ENCODE measurements around the gene NPDC1.
"Not testable (repeated sequence)": the region's sequence is repeated elsewhere in the genome, so short reads cannot be mapped to it uniquely, and the experiment has no call there.

Gene NPDC1

GRCh38 chr9:137038916-137039315 is 7.1 kb downstream of the NPDC1 start:
- no peak for DNase-seq

DNA sequence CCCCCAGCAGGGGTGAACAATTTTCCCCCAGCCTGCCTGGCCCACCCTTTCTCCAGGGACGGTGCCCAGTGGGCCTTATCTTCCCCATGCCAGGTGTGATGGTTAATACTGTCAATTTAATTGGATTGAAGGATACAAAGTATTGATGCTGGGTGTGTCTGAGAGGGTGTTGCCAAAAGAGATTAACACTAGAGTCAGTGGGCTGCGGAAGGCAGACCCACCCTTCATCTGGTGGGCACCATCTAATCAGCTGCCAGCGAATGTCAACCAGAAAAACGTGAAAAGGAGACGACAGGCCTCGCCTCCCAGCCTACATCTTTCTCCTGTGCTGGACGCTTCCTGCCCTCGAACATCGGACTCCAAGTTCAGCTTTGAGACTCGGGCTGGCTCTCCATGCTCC is 8.5 kb downstream of the NPDC1 start:
- no peak for DNase-seq

DNA sequence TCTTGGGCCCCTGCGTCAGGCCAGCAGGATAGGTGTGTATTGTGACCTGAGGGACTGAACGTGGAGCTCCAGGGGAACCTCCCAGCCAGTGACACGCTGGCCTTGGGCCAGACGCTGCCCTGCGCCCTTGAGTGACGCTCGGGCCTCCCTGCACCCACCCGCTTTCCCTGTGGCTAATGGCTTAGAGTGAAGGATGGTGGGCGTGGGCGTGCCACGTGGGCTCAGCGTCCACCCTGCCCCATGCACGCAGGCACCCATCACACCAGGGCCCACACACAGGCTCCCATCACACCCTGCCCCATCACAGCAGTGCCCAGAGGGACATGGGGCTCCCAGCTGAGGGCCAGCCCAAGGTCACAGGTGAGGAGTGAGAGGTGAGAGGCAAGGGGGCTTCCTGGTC is 8.9 kb downstream of the NPDC1 start:
- DNase-seq, result no peak

GRCh38 chr9:137035937-137036336 is 10.0 kb downstream of the NPDC1 start:
- DNase-seq, result no peak

- no peak for DNase-seq
Measured at GRCh38 chr9:137035507-137035834, 10.5 kb downstream of the NPDC1 start.

DNA sequence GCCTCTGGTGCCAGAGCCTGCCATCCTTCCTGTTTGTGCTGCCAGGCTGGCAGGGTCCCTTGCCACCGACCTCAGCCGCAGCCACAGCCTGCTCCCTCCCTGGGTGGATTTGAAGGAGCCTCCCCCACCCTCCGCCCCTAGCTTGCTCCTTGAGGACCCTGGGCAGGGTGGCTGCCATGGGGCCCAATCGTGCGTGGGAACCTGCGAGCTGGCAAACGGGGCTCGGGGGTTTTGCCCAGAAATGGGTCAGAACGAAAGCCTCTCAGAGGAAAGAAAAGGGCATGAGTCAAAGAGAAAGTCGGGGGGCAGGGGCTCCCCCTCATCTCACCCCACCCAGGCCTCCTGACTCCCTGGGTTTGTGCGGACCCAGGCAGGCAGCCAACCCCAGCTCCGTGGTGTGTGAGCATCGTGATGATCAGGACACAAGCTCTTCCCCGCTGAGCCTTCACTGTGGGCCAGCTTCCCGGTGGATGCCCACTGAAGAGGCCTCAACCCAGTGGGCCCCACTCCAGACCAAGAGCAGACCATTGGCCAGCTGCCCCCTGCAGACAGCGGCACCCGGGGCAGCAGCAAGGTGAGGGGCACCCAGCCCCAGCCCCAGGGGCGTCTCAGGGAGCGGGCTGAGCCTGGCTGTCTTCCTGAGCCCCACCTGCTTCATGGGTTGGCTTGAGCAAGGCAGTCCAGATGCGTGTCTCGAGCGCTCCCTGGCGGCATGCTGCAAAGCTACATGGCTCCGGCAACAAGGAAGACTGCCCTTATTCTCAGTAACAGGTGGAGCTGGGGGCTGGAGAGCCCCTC is 11.1 kb downstream of the NPDC1 start:
- DNase-seq, result peak; percentile 63

DNA sequence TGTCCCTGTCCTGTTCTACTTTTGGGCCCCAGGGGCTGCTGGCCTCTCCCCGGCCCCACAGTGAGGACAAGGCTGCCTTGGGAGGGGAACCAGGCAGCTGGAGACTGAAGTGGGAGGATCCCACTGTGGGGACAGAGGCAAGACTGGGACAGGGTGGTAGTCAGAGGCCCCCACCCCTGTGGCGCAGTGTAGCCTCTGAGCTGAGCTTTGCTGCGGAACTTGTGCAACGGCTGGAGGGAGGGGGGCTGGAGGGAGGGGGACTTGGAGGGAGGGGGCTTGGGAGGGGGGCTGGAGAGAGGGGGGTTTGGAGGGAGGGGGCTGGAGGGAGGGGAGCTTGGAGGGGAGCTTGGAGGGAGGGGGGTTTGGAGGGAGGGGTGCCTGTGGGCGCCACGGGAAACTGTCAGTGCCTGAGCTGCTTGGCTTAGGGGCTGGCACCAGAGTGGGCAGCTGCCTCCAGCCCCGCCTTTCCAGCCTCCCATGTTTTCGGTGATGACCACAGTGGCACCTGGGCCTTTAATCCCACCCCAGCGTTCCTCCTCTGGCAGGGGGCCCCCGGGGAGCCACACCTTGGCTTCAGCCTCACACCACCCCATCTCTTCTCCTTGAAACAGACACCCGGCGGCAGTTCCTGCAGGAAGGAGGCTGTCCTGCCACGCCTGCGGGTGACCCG is 11.8 kb downstream of the NPDC1 start:
- no peak for DNase-seq

DNA sequence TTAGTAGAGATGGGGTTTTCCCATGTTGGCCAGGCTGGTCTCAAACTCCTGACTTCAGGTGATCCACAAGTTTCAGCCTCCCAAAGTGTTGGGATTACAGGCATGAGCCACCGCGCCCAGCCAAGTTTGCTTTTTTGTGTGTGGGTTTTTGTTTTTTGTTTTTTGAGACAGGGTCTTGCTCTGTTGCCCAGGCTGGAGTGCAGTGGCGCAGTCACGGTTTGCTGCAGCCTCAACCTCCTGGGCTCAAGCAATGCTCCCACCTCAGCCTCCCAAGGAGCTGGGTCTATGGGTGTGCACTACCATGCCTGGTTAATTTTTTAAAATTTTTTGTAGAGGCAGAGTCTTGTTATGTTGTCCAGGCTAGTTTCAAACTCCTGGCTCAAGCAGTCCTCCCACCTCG is 12.5 kb downstream of the NPDC1 start:
- not testable (repeated sequence) for DNase-seq

DNA sequence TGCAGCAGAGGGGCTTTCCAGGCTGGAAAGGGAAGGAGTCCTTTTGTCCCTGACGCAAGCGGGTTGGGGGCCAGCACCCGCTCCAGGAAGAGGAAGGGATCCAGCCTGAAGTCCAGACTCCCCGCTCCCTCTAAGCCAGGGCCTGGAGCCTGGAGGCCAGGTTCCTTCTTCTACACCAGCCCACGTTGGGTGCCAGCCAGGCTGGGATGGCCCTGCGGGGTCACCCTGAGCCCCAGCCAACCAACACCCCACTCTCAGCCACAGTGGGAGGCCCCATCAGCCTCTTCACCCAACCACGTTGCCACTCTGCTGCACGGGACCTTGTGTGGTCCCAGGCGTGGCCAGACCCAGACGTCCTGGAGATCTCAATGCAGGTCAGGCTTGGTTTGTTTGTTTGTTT is 13.1 kb downstream of the NPDC1 start:
- DNase-seq, result no peak

DNA sequence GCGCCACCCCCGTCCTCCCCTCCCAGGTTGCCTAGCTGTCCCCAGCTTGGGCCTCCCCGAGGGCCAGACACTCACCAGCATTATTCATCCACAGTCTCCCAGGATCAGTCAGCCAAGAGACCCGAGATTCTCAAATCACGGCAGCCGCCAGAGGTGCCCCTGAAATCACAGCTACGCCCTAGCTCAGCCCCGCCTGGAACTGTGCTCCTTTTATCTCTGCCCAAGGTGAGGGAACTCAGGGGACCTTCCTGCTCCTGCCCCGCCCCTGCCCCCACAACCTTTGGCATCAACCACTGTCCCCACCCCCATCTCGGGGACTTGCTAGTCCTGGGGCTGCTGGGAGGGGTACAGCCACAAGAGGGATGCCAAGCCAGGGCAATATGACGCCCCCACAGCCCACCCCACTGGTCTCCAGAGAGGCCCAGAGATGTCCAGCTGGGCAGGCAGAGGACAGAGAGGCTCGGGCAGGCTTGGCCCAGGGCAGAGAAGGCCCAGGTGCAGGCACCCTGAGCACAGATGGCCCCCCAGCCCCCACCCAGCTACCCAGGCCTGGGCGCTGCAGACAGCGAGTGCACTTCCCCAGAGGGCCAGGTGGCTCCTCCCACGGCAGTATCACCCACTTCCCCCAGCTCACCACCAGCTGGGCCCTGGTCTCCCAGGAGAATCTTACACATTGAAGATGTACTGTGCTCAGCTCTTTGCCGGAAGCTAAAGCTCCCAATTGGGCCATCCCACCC is 13.9 kb downstream of the NPDC1 start, which contains the start of gene FUT7:
Gene FUT7, minus strand, starts transcription at position 185 of the 737 bp plus-strand sequence. Its CDS starts 97 bp downstream, at position 88.
- no peak for DNase-seq

DNA sequence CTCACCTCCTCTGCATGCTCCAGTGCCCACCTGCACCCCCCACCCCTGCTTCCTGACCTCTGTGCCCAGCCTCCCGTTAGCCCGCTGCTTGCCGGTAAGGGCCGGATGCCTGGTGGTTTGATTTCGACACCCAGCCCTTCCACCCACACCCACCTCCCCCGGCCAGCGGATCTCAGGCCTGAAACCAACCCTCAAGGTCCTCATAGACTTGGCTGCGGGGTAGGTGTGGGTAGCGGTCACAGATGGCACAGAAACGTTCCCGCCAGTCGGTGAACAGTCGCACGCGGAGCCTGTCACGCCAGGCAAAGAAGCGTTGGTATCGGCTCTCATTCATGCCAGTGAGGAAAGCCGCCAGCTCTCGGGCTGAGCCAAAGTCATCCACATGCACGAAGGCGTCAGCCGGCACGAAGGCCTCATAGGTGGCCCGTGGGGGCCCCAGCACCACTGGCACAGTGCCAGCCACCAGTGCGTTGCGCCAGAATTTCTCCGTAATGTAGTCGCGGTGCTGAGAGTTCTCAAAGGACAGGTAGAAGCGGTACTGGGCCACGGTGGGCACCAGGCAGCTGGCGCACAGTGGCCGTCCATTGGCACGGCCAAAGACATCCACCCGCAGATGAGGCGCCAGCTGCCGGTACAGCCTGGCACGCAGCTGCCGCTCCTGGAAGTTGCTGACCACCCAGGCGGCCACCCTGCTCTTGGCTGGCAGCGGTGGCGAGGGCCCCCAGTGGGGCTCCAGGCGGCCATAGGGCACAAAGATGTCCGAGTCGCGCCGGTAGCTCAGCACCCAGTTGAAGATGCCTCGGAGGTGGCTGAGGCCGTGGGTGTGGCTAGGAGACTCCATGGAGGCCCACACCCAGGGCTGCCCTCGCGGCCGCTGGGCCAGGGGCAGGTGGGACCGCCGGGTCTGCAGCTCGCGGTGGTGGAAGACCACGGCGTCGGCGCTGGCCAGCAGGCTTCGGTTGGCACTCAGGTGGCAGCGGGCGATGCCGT is 15.1 kb downstream of the NPDC1 start:
- no peak for DNase-seq

DNA sequence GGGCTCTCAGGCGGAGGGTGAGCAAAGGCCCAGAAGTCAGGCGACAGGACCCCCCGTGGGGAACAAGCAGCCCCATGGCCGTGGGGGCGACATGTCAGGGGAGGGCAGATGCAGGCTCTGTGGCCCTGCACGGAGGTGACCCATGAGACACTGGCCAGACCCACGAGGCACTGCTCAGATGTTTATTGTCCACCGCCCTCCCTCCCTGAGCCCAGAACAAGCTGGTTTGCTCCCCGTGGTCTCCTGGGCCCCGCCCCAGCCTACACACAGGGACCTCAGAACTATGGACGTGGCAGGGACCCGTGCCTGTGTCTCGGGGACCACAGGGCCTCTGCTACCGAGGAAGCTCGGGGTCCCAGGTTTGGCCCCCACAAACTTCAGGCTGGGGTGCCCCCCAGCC is 16.0 kb downstream of the NPDC1 start:
- DNase-seq, result no peak

DNA sequence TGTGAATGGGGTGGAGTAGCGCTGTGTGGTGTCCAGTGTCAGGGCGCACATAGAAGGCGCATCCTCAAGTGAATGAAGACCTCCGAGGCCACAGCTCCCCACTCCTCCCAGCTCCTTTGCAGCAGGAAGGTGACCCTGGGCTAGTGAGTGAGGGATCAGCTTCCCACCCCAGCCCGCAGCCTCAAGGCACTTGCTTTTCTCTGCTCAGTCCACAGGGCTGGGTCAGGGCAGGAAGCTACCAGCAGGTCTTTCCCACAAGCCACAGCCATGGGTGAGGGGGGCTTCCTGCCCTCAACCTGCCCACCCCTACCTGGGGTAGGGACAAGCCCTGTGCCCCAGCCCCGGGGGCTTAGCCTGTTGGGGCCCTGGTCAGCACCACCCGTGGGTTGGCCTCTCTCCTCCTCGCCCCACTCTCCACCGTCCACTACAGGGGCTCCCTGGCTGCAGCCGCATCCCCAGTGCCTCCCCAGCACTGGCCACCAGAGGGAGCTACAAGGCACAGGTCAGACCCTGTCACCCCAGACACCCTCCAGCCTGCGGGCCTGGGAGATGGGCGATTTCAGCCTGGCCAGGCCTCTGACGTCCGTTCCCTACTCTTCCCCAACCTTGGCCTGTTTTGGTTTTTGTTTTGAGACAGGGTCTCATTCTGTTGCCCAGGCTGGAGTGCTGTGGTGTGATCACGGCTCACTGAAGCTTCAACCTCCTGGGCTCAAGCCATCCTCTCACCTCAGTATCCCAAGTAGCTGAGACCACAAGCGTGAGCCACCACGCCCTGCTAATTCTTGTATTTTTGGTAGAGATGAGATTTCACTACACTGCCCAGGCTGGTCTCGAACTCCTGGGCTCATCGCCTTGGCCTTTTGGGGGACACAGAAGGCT is 16.7 kb downstream of the NPDC1 start:
- DNase-seq, result peak; percentile 25

DNA sequence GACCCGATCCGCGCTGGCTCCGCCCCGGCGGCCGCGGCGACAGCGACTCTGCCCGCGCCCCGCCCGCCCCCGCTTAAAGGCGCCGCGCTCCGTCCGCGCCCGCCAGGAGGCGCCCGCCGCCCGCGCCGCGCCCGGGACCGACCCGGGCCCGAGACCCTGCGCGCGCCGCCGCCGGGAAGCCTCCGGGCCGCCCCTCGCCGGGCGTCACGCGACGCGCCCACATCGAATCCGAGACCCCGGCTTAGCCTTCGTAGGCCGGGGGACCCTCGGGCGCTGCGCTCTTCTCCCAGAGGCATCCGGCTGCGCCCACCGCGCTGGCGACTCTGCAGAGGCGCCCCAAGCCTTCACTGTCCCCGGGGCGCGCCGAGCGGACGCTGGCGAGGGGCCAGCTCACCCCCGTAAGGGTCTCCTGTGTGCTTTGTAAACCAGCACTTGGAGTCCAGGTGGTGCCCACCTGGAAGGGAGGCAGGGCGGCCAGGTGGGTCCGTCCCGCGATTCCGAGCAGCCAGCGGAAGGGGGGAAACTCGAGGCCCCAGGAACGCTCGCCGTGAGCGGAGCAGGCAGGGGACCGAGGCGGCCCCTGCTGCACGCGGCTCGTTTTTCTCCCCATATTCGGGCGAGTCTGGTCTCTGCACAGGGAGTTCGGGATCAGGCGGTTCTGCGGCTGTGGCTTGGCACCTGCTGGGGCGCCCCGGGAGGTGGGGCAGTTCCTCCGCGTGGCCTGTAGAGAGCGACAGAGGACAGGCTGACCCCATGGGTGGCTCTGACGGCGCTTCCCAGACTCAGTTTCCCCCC is 17.5 kb downstream of the NPDC1 start:
- peak; percentile 34 for DNase-seq

DNA sequence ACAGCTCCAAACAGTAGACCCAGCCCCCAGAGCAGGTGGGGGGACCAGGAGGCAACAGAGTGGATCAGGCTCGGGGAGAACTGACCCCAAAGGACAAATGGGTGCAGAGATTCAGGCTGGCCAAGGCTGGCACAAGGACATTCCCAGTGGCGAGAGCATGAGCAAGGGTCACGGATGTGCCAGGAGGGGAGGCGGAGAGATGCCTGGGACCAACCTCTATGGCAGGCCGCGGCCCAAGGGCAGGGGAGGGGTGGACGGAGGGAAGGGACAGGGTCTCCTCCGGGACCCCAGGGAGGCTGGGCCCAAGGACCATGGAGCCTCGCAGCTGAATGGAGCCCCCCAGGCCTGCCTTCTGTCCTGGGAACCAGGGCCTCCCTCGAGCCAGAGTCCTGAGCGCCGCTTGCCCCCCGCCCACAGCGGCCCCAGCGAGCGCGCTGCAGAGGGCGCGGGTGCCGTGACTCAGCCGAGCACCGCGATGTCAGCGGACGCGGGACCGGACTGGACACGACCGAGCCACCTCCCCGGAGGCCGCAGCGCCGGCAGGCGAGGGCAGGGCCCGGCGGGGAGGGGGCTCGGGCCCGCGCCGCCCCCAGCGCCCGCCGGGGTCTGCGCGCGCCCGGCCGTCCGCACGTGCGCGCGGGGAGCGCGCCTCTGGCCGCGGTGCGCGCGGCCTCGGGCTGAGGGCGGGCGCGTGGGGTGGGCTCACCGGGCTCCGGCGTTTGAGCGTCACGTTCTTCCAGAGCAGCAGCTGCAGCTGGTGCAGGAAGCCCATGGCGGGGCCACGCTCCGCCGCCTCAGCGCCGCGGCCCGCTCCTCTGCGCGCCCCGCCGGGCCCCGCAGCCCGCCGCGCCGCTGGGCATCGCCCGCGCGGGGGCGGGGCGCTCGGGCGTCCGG is 18.4 kb downstream of the NPDC1 start, which contains the start of gene ABCA2:
Gene ABCA2, minus strand, starts transcription at position 869 of the 894 bp plus-strand sequence. Its CDS starts 97 bp downstream, at position 772.
- no peak for DNase-seq

- DNase-seq, result no peak
Measured at GRCh38 chr9:137026828-137027227, 19.1 kb downstream of the NPDC1 start.

- no peak for DNase-seq
Measured at GRCh38 chr9:137026384-137026783, 19.6 kb downstream of the NPDC1 start.

DNA sequence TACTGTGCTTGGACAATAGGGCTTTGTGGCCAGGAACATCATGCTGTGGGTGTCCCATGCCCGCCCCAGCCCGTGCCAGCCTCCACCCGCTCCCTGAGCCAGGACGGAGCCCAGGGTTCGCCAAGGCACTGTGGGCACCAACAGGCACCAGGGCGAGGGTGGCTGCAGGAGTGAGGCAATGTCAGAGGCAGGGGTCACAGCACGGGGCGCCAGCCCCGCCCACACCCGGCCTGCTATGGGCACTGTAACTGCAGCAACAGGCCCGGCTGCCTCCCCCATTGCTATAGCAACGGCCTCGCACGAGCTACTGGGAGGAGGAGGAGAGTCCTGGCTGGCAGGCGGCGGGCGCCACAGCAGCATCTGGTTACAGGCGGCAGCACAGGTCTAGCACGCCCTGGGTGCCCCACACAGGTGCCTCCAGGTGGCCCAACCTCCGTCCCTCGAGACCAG is 20.4 kb downstream of the NPDC1 start:
- no peak for DNase-seq

- DNase-seq, result no peak
Measured at GRCh38 chr9:137023583-137023991, 22.4 kb downstream of the NPDC1 start.
